HG03108 (cell line): Measurements from ENCODE around the gene CACNB2.
"Not testable (repeated sequence)": the region's sequence is repeated elsewhere in the genome, so short reads cannot be mapped to it uniquely, and the experiment has no call there.

Experiments
- ATAC-seq: cut with Tn5 transposase; IDR thresholded peaks from one replicate; pipeline ENCODE4 v1.9.1; 2021; ENCODE audit warnings: moderate library complexity; ENCODE audit not compliant: unreplicated experiment

Gene CACNB2

GRCh38 chr10:18554479-18554878, 414.3 kb downstream of the CACNB2 start:
- no peak for ATAC-seq

- no peak for ATAC-seq
Measured at GRCh38 chr10:18556522-18557147, 416.4 kb downstream of the CACNB2 start.

GRCh38 chr10:18557960-18558359, 417.7 kb downstream of the CACNB2 start:
- ATAC-seq: no peak

GRCh38 chr10:18561861-18562551, 421.8 kb downstream of the CACNB2 start:
- no peak for ATAC-seq

- ATAC-seq: no peak
Measured at GRCh38 chr10:18563003-18563726, 422.9 kb downstream of the CACNB2 start.

- no peak for ATAC-seq
Measured at GRCh38 chr10:18565006-18565405, 424.8 kb downstream of the CACNB2 start.

GRCh38 chr10:18566177-18566576, 426.0 kb downstream of the CACNB2 start:
- no peak for ATAC-seq

- no peak for ATAC-seq
Measured at GRCh38 chr10:18567343-18567856, 427.2 kb downstream of the CACNB2 start.

- not testable (repeated sequence) for ATAC-seq
Measured at GRCh38 chr10:18570386-18570785, 430.2 kb downstream of the CACNB2 start.

- no peak for ATAC-seq
Measured at GRCh38 chr10:18571076-18571475, 430.9 kb downstream of the CACNB2 start.

GRCh38 chr10:18571780-18572179, 431.6 kb downstream of the CACNB2 start:
- no peak for ATAC-seq

GRCh38 chr10:18572959-18573561, 432.8 kb downstream of the CACNB2 start:
- ATAC-seq: no peak

- no peak for ATAC-seq
Measured at GRCh38 chr10:18576586-18576985, 436.4 kb downstream of the CACNB2 start.

GRCh38 chr10:18577823-18578685, 437.8 kb downstream of the CACNB2 start:
- no peak for ATAC-seq

GRCh38 chr10:18582803-18583202, 442.6 kb downstream of the CACNB2 start:
- no peak for ATAC-seq

- no peak for ATAC-seq
Measured at GRCh38 chr10:18583575-18584270, 443.5 kb downstream of the CACNB2 start.

GRCh38 chr10:18586637-18587036, 446.4 kb downstream of the CACNB2 start:
- ATAC-seq: not testable (repeated sequence)

- not testable (repeated sequence) for ATAC-seq
Measured at GRCh38 chr10:18591141-18591540, 450.9 kb downstream of the CACNB2 start.
